RWPE2 (cell line): Measurements from ENCODE around the gene TXLNG.

Source experiments
- ATAC-seq: fragments of 200-7000 bp; cut with Tn5 transposase; 3 replicates; pipeline ENCODE4 v1.9.1; 2021; ENCODE audit warnings: low read depth
- DNase-seq: peaks from one replicate; pipeline ENCODE4 v3.0.0-alpha.2; 2020; ENCODE audit warnings: low spot score
- H3K27ac ChIP-seq: fragments of 450-650 bp; 2 replicates; pipeline ENCODE4 v1.5.1; 2017; ENCODE audit warnings: mild to moderate bottlenecking; ENCODE audit not compliant: poor library complexity, severe bottlenecking
- H3K27me3 ChIP-seq: fragments of 250-450 bp; sonication (Bioruptor Pico); 2 replicates; pipeline ENCODE4 v1.5.1; 2021; ENCODE audit warnings: mild to moderate bottlenecking, moderate library complexity; ENCODE audit not compliant: insufficient read depth, poor library complexity, severe bottlenecking
- H3K36me3 ChIP-seq: fragments of 250-450 bp; sonication (Bioruptor Pico); 2 replicates; pipeline ENCODE4 v1.5.1; 2020; ENCODE audit warnings: low read depth, mild to moderate bottlenecking, moderate library complexity
- H3K4me1 ChIP-seq: fragments of 250-450 bp; sonication (Bioruptor Pico); 2 replicates; pipeline ENCODE4 v1.5.1; 2021; ENCODE audit warnings: mild to moderate bottlenecking, moderate library complexity; ENCODE audit not compliant: insufficient read depth, poor library complexity, severe bottlenecking
- H3K4me3 ChIP-seq: fragments of 250-450 bp; sonication (Bioruptor Pico); 2 replicates; pipeline ENCODE4 v1.5.1; 2021; ENCODE audit warnings: mild to moderate bottlenecking, moderate library complexity; ENCODE audit not compliant: severe bottlenecking
- H3K9me3 ChIP-seq: fragments of 250-450 bp; sonication (Bioruptor Pico); 2 replicates; pipeline ENCODE4 v1.5.1; 2021; ENCODE audit warnings: mild to moderate bottlenecking, moderate library complexity; ENCODE audit not compliant: severe bottlenecking
- TF ChIP-seq, protein P1 (sequence below): fragments of 450-650 bp; IDR thresholded peaks from one replicate; pipeline ENCODE4 v1.5.1; 2017; ENCODE audit warnings: mild to moderate bottlenecking, moderate library complexity; ENCODE audit not compliant: poor library complexity, severe bottlenecking

TXLNG gene

GRCh38 chrX:16796298-16796697 lies 10.0 kb downstream of the TXLNG start:
- Histone ChIP-seq H3K27ac (no peak overlapping the region), H3K4me1 (no peaks in the 10 kb centered on the region), H3K9me3 (no peaks in the 10 kb centered on the region), H3K36me3 (peaks cover 9% of the 10 kb centered on the region), H3K4me3 (no peak overlapping the region), H3K27me3 (no peaks in the 10 kb centered on the region)
- no peak for ATAC-seq
- DNase-seq: no peak
- TF ChIP-seq, protein P1, sequence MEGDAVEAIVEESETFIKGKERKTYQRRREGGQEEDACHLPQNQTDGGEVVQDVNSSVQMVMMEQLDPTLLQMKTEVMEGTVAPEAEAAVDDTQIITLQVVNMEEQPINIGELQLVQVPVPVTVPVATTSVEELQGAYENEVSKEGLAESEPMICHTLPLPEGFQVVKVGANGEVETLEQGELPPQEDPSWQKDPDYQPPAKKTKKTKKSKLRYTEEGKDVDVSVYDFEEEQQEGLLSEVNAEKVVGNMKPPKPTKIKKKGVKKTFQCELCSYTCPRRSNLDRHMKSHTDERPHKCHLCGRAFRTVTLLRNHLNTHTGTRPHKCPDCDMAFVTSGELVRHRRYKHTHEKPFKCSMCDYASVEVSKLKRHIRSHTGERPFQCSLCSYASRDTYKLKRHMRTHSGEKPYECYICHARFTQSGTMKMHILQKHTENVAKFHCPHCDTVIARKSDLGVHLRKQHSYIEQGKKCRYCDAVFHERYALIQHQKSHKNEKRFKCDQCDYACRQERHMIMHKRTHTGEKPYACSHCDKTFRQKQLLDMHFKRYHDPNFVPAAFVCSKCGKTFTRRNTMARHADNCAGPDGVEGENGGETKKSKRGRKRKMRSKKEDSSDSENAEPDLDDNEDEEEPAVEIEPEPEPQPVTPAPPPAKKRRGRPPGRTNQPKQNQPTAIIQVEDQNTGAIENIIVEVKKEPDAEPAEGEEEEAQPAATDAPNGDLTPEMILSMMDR: no peak

GRCh38 chrX:16797358-16797757 lies 11.1 kb downstream of the TXLNG start:
- H3K36me3 ChIP-seq: peaks cover under 1% of the 10 kb centered on the region
- ATAC-seq (no peak), DNase-seq (no peak)
- H3K27me3 ChIP-seq: no peaks in the 10 kb centered on the region
- H3K4me1 ChIP-seq: no peaks in the 10 kb centered on the region
- H3K9me3 ChIP-seq: no peaks in the 10 kb centered on the region
- no peak overlapping the region for H3K27ac ChIP-seq
- TF ChIP-seq, protein P1: no peak
- H3K4me3 ChIP-seq: no peak overlapping the region

- H3K36me3 ChIP-seq: no peaks in the 10 kb centered on the region; the same call in 1 of the 2 replicates
Observed at GRCh38 chrX:16797841-16798240, 11.6 kb downstream of the TXLNG start.

GRCh38 chrX:16804923-16805464 lies 18.7 kb downstream of the TXLNG start:
- TF ChIP-seq, protein P1: no peak
- Histone ChIP-seq H3K27ac (no peak overlapping the region), H3K4me1 (no peaks in the 10 kb centered on the region), H3K36me3 (no peaks in the 10 kb centered on the region), H3K27me3 (no peaks in the 10 kb centered on the region), H3K4me3 (no peak overlapping the region), H3K9me3 (no peaks in the 10 kb centered on the region)
- DNase-seq (no peak), ATAC-seq (no peak)

More at GRCh38 chrX:16797841-16798240, 11.6 kb downstream of the TXLNG start:
- no peaks in the 10 kb centered on the region for H3K27me3 ChIP-seq
- H3K27ac ChIP-seq: no peak overlapping the region
- no peak for DNase-seq
- no peak for ATAC-seq
- H3K4me1 ChIP-seq: no peaks in the 10 kb centered on the region
- TF ChIP-seq, protein P1: no peak
- H3K9me3 ChIP-seq: no peaks in the 10 kb centered on the region
- no peak overlapping the region for H3K4me3 ChIP-seq

GRCh38 chrX:16807548-16807947 lies 21.3 kb downstream of the TXLNG start:
- DNase-seq (no peak), ATAC-seq (no peak)
- Histone ChIP-seq H3K36me3 (no peaks in the 10 kb centered on the region), H3K4me3 (no peak overlapping the region), H3K9me3 (no peaks in the 10 kb centered on the region), H3K27me3 (no peaks in the 10 kb centered on the region), H3K27ac (peak overlapping the region; percentile 13), H3K4me1 (no peaks in the 10 kb centered on the region)
- TF ChIP-seq, protein P1: no peak
